ENCODE data around the gene CRCP.

GRCh38 chr7:66152371-66153191 lies 37.9 kb downstream of the CRCP start:
- no peak for TF ChIP-seq CTCF (conservative IDR thresholded peaks at IDR 0.05; ENCODE audit: low read depth, low read length)
- TF ChIP-seq EZH2 (IDR thresholded peaks at IDR 0.05; ENCODE audit: low read length, unreplicated experiment) = no peak
